Transverse colon (tissue), 4 donors: ENCODE measurements around the gene SLC22A4.

Source experiments
- CTCF ChIP-seq, 5 experiments: fragments of 200-600 bp in 3 of 5; fragments of 450-650 bp in 2 of 5; sonication (generic) in 3 of 5; IDR thresholded peaks; 1 replicate in 2 of 5; 2 replicates in 3 of 5; pipeline ENCODE4 v1.5.1; 2016 to 2017; ENCODE audit warnings: antibody characterized with exemption in 5 of 5, inconsistent platforms in 3 of 5, mild to moderate bottlenecking in 2 of 5, moderate library complexity in 1 of 5
- POLR2A ChIP-seq: fragments of 450-650 bp; IDR thresholded peaks from one replicate; pipeline ENCODE4 v1.6.1; 2016; ENCODE audit warnings: antibody characterized with exemption, mild to moderate bottlenecking, moderate library complexity
- POLR2AphosphoS5 ChIP-seq, 3 donors: sonication (generic); formaldehyde crosslinking; IDR thresholded peaks; one replicate each; pipeline ENCODE4 v1.6.1; 2016; ENCODE audit warnings: antibody characterized with exemption in 3 of 3

GRCh38 chr5:132267166-132267739, 26.9 kb upstream of the SLC22A4 start:
- no peak for TF ChIP-seq CTCF (IDR thresholded peaks at IDR 0.05)
- no peak for TF ChIP-seq POLR2A
- no peak for TF ChIP-seq POLR2AphosphoS5 (IDR thresholded peaks at IDR 0.05)
